Measurements from ENCODE around the gene TLN1.

GRCh38 chr9:35767458-35767857, 35.5 kb upstream of the TLN1 start:
- TF ChIP-seq CTCF (IDR thresholded peaks at IDR 0.05; ENCODE audit: low read length) (no peak), EZH2 (optimal IDR thresholded peaks at IDR 0.05; ENCODE audit: low read depth, low read length) (no peak), EZH2phosphoT487 (IDR thresholded peaks at IDR 0.05; ENCODE audit: low read length) (no peak)

Measured in MM.1S (cell line).